OCI-LY7 (cell line): Measurements from ENCODE around the gene DUOX1. TPM values are rescaled to one million over a fixed set of nuclear protein-coding genes. Genes with fewer than 3 reads are reported as not detected.

Experiments used
- BruUV-seq: library from RNA; stranded (reverse); fragments of 400-500 nt; replicated peaks from 2 replicates; lab custom pipeline; 2021; lab: Mats Ljungman, UMichigan
- CTCF ChIA-PET: fragments of 300-600 bp; sonication (Branson Sonifier 250); formaldehyde crosslinking; loops from one replicate; lab custom pipeline; 2022; ENCODE audit warnings: antibody characterized with exemption; ENCODE audit not compliant: unreplicated experiment; lab: Charles Lee
- POLR2A ChIA-PET: fragments of 300-600 bp; sonication (Branson Sonifier 250); formaldehyde crosslinking; loops from one replicate; lab custom pipeline; 2022; ENCODE audit warnings: antibody characterized with exemption; lab: Charles Lee
- DNase-seq: peaks from one replicate; pipeline ENCODE4 v3.0.0-alpha.2; 2015; ENCODE audit warnings: low spot score
- H2AFZ ChIP-seq: fragments of 200-600 bp; sonication (generic), shearing (Covaris generic); 2 replicates; pipeline ENCODE4 v1.6.1; 2014; ENCODE audit warnings: mild to moderate bottlenecking, antibody characterized with exemption, low read length, moderate library complexity
- H3K27ac ChIP-seq: fragments of 200-600 bp; sonication (generic); 2 replicates; pipeline ENCODE4 v1.5.1; 2014; ENCODE audit warnings: mixed run types, low read depth, mild to moderate bottlenecking, moderate library complexity, low read length, inconsistent platforms; ENCODE audit not compliant: poor library complexity, severe bottlenecking
- H3K36me3 ChIP-seq: fragments of 200-600 bp; sonication (generic); 2 replicates; pipeline ENCODE4 v1.6.1; 2014; ENCODE audit warnings: mild to moderate bottlenecking, antibody characterized with exemption, low read length, moderate library complexity, mixed read lengths; ENCODE audit not compliant: insufficient read depth
- H3K4me1 ChIP-seq: fragments of 200-600 bp; sonication (generic); 2 replicates; pipeline ENCODE4 v1.5.1; 2014; ENCODE audit warnings: mild to moderate bottlenecking, low read length; ENCODE audit not compliant: insufficient read depth, poor library complexity, severe bottlenecking
- H3K4me2 ChIP-seq: fragments of 200-600 bp; sonication (generic); 2 replicates; pipeline ENCODE4 v1.6.1; 2014; ENCODE audit warnings: mild to moderate bottlenecking, low read length
- H3K4me3 ChIP-seq: fragments of 200-600 bp; sonication (generic); 2 replicates; pipeline ENCODE4 v1.5.1; 2014; ENCODE audit warnings: mild to moderate bottlenecking, low read depth, low read length; ENCODE audit not compliant: poor library complexity, severe bottlenecking
- H3K79me2 ChIP-seq: fragments of 200-600 bp; sonication (generic); 2 replicates; pipeline ENCODE4 v1.6.1; 2016; ENCODE audit warnings: low read depth, mild to moderate bottlenecking, low read length, moderate library complexity, mixed read lengths; ENCODE audit not compliant: insufficient read depth
- H3K9me2 ChIP-seq: fragments of 200-600 bp; sonication (generic); 2 replicates; pipeline ENCODE4 v1.6.1; 2016; ENCODE audit warnings: mild to moderate bottlenecking, low read length, mixed read lengths; ENCODE audit not compliant: insufficient read depth
- H3K9me3 ChIP-seq: fragments of 200-600 bp; sonication (generic); 2 replicates; pipeline ENCODE4 v1.6.1; 2014; ENCODE audit warnings: mild to moderate bottlenecking, mixed run types, low read length, mixed read lengths
- H4K20me1 ChIP-seq: fragments of 200-600 bp; sonication (generic); 2 replicates; pipeline ENCODE4 v1.6.1; 2014; ENCODE audit warnings: mild to moderate bottlenecking, antibody characterized with exemption, low read length, moderate library complexity, mixed read lengths; ENCODE audit not compliant: insufficient read depth
- EZH2phosphoT487 ChIP-seq: fragments of 200-600 bp; sonication (generic); IDR thresholded peaks from 2 replicates; pipeline ENCODE4 v1.6.1; 2018; ENCODE audit warnings: low read depth, borderline replicate concordance, mild to moderate bottlenecking, mixed run types, antibody characterized with exemption, low read length, moderate library complexity, mixed read lengths
- intact Hi-C: fragments of 100-400 bp; cut with micrococcal nuclease; formaldehyde crosslinking; loops from one replicate; pipeline ENCODE4 v1.10.0; 2022; ENCODE audit not compliant: unreplicated experiment
- total RNA-seq, 2 experiments: library from RNA; depleted of rRNA in 1 of 2; stranded (reverse); fragments of >200 nt in 1 of 2; shearing (Covaris generic) in 1 of 2; gene quantifications; 2 replicates each; pipeline ENCODE4 v1.2.3, GENCODE V29; 2014 to 2022
- TF ChIP-seq, protein P1 (sequence below): fragments of 200-600 bp; sonication (generic); conservative IDR thresholded peaks from 2 replicates; pipeline ENCODE4 v1.5.1; 2014; ENCODE audit warnings: mild to moderate bottlenecking, antibody characterized with exemption, low read length, moderate library complexity, mixed read lengths

DUOX1 gene
- total RNA-seq, 2 experiments from 2014 or later = not detected

DNA sequence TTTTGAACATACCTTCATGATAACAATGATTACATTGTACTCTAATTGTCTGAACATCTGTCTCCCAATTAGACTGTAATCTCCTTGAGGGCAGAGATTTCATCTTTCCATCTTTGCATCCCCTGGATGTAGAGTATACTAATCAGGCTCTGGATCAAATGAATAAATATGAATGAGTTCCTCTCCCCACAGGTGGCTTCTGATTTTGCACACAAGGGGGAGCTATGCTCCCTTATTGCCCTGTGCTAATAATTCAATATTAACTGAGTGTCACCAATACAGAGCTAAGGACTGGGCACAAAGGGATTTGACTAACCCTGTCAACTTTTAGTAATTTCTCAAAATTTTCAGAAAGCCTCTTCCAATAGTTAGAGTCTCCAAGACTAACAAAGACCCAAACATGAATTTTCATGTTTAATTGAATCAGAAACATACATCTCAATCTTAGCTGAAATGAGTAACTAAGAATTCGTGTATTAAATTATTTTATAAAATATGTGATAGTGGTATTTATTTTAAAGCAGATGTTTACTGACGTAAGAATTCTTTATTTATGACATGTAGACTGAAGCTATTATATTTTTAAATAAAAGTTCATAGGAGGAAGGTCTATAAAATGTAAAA is 3.1 kb upstream of the DUOX1 start:
- no peak overlapping the region for H3K4me2 ChIP-seq
- BruUV-seq = no TSS peak
- H3K4me3 ChIP-seq = no peak overlapping the region
- H4K20me1 ChIP-seq = no peaks in the 10 kb centered on the region
- no peaks in the 10 kb centered on the region for H3K4me1 ChIP-seq
- DNase-seq = peak; percentile 49
- ChIA-PET CTCF (no interaction called here), POLR2A (interaction anchor here (1.2 kb wide), 1 partner anchor 50 kb away, joined by 3 read pairs; no protein-coding TSS in a partner anchor)
- no peaks in the 10 kb centered on the region for H3K79me2 ChIP-seq
- intact Hi-C loops = loop anchor here (5.0 kb wide), 1 partner anchor 331 kb away; no protein-coding TSS in a partner anchor
- no peaks in the 10 kb centered on the region for H3K9me2 ChIP-seq
- no peak overlapping the region for H2AFZ ChIP-seq
- H3K9me3 ChIP-seq = no peaks in the 10 kb centered on the region
- H3K36me3 ChIP-seq = no peaks in the 10 kb centered on the region
- no peak overlapping the region for H3K27ac ChIP-seq
- TF ChIP-seq, protein P1, sequence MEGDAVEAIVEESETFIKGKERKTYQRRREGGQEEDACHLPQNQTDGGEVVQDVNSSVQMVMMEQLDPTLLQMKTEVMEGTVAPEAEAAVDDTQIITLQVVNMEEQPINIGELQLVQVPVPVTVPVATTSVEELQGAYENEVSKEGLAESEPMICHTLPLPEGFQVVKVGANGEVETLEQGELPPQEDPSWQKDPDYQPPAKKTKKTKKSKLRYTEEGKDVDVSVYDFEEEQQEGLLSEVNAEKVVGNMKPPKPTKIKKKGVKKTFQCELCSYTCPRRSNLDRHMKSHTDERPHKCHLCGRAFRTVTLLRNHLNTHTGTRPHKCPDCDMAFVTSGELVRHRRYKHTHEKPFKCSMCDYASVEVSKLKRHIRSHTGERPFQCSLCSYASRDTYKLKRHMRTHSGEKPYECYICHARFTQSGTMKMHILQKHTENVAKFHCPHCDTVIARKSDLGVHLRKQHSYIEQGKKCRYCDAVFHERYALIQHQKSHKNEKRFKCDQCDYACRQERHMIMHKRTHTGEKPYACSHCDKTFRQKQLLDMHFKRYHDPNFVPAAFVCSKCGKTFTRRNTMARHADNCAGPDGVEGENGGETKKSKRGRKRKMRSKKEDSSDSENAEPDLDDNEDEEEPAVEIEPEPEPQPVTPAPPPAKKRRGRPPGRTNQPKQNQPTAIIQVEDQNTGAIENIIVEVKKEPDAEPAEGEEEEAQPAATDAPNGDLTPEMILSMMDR = peak; percentile 95
- no peak for TF ChIP-seq EZH2phosphoT487

- Histone ChIP-seq H2AFZ (no peak overlapping the region), H3K79me2 (no peaks in the 10 kb centered on the region), H4K20me1 (no peaks in the 10 kb centered on the region), H3K4me2 (no peak overlapping the region), H3K27ac (no peak overlapping the region), H3K36me3 (no peaks in the 10 kb centered on the region), H3K9me3 (no peaks in the 10 kb centered on the region), H3K9me2 (no peaks in the 10 kb centered on the region), H3K4me1 (no peaks in the 10 kb centered on the region), H3K4me3 (no peak overlapping the region)
- no peak for TF ChIP-seq EZH2phosphoT487
- BruUV-seq = no TSS peak
- POLR2A ChIA-PET = no interaction called here
- no peak for DNase-seq
- intact Hi-C loops = loop anchor here (5.0 kb wide), 1 partner anchor 328 kb away; no protein-coding TSS in a partner anchor
- CTCF ChIA-PET = no interaction called here
Measured at GRCh38 chr15:45128971-45129639, 689 bp upstream of the DUOX1 start.

GRCh38 chr15:45130291-45131000 is 652 bp downstream of the DUOX1 start:
- no peaks in the 10 kb centered on the region for H3K36me3 ChIP-seq
- TF ChIP-seq, protein P1 = no peak
- no peak for TF ChIP-seq EZH2phosphoT487
- no peak overlapping the region for H3K4me2 ChIP-seq
- CTCF ChIA-PET = no interaction called here
- POLR2A ChIA-PET = no interaction called here
- no peak overlapping the region for H3K4me3 ChIP-seq
- H3K79me2 ChIP-seq = no peaks in the 10 kb centered on the region
- H3K4me1 ChIP-seq = no peaks in the 10 kb centered on the region
- H3K9me2 ChIP-seq = no peaks in the 10 kb centered on the region
- H2AFZ ChIP-seq = no peak overlapping the region
- H4K20me1 ChIP-seq = no peaks in the 10 kb centered on the region
- no peak overlapping the region for H3K27ac ChIP-seq
- DNase-seq = no peak
- intact Hi-C loops = no loop called here
- no TSS peak for BruUV-seq
- H3K9me3 ChIP-seq = no peaks in the 10 kb centered on the region
